K562 treated with DMSO at 1 percent for 4 hours (cell line): ENCODE data around the gene MTF1. TPM values are rescaled to one million over a fixed set of nuclear protein-coding genes. Genes with fewer than 3 reads are reported as not detected.

Experiments
- total RNA-seq: library from RNA; unstranded; fragments of 300-600 nt; gene quantifications from 2 replicates; pipeline ENCODE4 v1.2.3, GENCODE V29; 2022; ENCODE audit not compliant: insufficient read depth

Gene MTF1
- total RNA-seq: 3.8 and 3.9 TPM in 2 replicates

DNA sequence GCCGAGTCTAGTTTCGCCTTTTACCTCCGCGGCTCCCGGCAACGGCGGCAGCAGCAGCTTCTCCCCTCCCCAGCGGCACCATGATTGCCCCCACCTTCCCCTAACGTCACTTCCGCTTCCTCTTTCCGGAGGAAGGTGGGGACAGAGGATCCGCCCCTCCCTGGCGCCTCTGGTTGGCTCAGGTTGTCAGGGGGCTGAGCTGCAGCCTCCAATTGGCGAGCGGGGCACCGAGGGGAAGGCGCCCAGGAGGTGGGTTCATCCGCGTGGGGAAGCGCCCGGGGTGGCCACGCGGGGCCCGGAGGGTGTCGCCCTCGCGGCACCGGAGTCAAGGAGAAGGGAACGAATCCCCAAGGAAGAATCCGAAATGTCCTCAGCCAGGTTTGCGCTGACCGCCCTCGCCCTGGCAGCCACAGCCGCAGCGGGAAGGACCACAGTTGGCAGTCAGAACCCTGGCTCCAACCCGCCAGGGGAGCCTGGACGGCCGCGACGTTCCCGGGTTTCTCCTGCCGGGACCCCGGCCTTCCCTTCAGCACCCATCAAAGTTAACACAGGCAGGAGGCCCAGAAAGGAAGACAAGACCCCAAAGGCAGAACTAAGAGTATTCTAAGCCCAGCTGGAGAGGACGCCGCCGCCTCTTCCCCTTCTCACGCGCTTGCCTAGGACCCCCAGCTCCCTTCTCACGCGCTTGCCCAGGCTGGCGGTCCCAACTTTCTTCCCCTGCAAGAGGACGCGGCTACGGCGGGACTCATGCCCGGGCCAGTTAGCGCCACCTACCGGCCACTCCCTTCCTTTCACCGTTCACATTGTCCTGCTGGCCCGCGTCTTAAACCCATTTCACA lies at the start of gene MTF1:
TSS of gene MTF1 (minus strand) at position 86 of the 839 bp plus-strand sequence. CDS start 1,934 bp downstream, outside the sequence.

DNA sequence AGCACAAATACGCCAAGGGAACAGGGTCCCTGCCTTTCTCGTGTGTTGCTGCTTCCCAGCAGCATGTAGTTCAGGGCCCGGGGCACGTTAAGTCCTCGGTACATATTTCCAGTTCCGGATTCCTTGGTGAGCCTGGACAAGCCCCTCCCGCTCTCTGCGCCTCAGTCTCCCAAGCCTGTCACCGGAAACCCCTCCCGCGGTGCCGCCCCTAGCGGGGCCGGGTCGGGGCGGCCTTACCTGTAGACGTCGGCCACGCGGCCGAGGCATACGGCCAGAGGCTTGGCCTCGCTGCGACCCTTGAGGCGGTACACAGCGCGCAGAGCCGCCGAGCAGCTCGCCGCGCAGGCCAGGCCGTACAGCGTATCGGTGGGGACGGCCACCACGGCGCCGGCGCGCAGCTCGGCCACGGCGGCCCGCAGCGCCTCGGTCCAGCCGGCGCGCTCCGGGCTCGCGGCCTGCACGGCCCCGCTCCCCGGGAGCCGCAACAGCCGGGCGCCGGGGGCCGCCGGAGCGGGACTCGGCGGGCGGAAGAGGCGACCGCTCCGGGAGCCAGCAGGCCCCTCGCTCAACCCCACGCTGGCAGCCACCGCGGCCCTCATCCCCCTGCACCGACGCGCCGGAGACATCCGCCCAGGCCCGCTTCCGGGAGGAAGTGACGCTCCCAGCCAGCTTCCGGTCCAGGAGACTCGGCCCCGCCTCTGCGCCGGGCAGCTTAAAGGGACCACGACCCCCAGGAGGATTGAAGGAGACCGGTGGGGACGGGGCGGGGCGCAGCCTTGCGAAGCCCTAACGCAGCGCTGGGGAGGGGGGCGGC lies 51.6 kb downstream of the MTF1 start, which contains the start of the genes C1orf122 and YRDC:
TSS of gene C1orf122 (plus strand) at position 236 of the 814 bp plus-strand sequence. CDS start 615 bp downstream, outside the sequence.
TSS of gene YRDC (minus strand) at position 654 of the 814 bp plus-strand sequence. CDS start at position 626, 28 bp downstream.

DNA sequence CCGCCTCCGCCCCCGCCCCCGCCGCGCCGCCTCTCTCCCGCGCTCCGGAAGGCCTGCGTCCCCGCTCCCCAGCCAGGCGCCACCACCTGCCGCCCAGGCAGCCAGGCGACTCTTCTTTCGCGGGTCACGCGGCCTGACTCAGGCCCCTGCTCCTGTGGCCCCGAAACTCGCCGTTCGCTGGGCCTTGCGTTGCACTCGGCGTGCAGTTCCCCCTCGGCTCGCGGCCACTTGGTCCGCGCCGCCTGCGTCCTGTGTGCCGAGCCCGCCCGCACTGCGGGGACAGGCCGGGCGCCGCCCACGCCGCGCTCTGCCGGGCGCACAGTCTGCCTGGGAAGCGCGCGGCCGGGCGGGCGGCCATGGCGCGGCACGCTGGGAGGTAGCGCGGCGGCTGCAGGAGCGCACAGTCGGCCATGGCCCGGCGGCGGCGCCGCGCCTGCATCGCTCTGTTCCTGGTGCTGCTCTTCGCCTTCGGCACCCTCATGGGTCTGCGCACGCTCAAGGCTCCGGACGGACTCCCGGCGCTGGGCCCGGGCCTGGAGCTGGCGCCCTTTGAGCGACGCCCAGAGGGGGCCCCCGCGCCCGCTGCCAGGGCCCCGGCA lies 65.5 kb downstream of the MTF1 start, which contains the start of gene MANEAL:
TSS of gene MANEAL (plus strand) at position 75 of the 599 bp plus-strand sequence. CDS start at position 411, 336 bp downstream.

DNA sequence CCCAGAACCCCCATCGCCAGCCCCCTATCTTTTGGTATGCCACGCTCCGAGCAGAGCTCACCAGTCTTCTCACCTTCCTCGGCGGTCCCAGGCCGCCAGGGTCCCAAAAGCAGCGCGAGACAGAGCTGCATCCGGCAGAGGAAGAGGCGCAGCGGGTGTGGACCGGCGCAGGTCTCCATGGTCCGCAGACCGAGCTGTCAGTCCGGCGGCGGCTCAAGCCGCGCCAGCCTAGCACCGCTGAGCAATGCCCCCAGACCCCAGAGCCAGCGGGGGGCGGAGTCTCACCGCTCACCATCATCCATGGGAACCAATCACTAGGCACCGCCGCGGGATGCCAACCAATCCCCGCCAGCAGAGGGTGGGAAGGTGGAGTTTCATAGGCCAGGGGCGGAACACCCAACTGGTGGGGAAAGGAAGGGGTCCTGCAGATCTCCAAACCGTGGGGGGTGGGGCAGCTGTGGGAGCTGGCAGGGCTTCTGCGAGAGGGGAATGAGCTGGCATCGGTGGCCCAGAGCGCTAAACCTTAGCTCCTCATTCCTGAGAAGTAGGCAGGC lies 94.4 kb downstream of the MTF1 start, which contains the start of gene EPHA10:
TSS of gene EPHA10 (minus strand) at position 233 of the 554 bp plus-strand sequence. CDS start at position 179, 54 bp downstream.

Other genes starting within 250 kb of the MTF1 start
- not detected in 2 replicates for gene RSPO1, start 224.7 kb downstream of the MTF1 start, total RNA-seq
- gene CDCA8, start 167.1 kb downstream of the MTF1 start, total RNA-seq: 61.6 and 73.4 TPM in 2 replicates
- gene EPHA10, start 94.5 kb downstream of the MTF1 start, total RNA-seq: not detected in 2 replicates
- gene MANEAL, start 65.7 kb downstream of the MTF1 start, total RNA-seq: not detected in 2 replicates
- 82.4 and 87.8 TPM in 2 replicates for gene C1orf122, start 51.8 kb downstream of the MTF1 start, total RNA-seq
- 53.4 and 53.5 TPM in 2 replicates for gene YRDC, start 51.4 kb downstream of the MTF1 start, total RNA-seq
- gene INPP5B, start 87.5 kb upstream of the MTF1 start, total RNA-seq: 15.9 and 18.8 TPM in 2 replicates
- 94.1 and 148 TPM in 2 replicates for gene SF3A3, start 130.4 kb upstream of the MTF1 start, total RNA-seq
- 64.1 and 89.4 TPM in 2 replicates for gene FHL3, start 145.9 kb upstream of the MTF1 start, total RNA-seq
- gene UTP11, start 153.1 kb upstream of the MTF1 start, total RNA-seq: 46.6 and 68.5 TPM in 2 replicates
- not detected in 2 replicates for gene POU3F1, start 187.2 kb upstream of the MTF1 start, total RNA-seq